GM12878 (cell line): ENCODE data around the gene FXYD7.

Experiments used
- CTCF ChIP-seq, 3 experiments: IDR thresholded peaks in 2 of 3; conservative IDR thresholded peaks in 1 of 3; 2 replicates each; pipeline ENCODE4 v1.5.1; 2011; ENCODE audit warnings: low read depth in 3 of 3, low read length in 3 of 3, mild to moderate bottlenecking in 3 of 3, control low read depth in 2 of 3, moderate library complexity in 2 of 3, inconsistent platforms in 1 of 3, mixed read lengths in 1 of 3; ENCODE audit not compliant: control insufficient read depth in 2 of 3, insufficient read depth in 1 of 3; ENCODE audit errors: extremely low read depth in 1 of 3
- RFX5 ChIP-seq: IDR thresholded peaks from 2 replicates; pipeline ENCODE4 v1.6.1; 2011; ENCODE audit warnings: low read depth, low read length, improper control_type of control experiment

DNA sequence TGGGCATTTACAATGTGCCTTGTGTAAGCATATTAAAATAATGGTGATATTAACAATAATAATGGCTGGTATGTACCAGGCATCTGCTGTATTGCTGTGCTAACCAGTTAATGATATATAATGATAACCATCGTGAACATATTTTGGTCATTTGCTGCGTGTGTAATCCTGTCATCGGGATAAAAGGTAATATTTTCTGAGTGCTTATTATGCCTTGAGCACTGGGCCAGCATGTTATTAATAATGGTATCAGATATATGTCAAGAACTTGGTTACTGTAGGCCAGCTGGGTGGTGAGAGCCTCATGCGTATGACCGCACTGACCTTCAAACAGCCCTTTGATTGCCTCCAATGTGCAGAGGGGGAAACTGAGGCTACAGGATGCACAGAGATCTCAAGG is 49.6 kb upstream of the FXYD7 start:
- TF ChIP-seq CTCF (IDR thresholded peaks at IDR 0.05 in 2 of 3, conservative IDR thresholded peaks at IDR 0.05 in 1 of 3; ENCODE audit: control insufficient read depth in 2 of 3, extremely low read depth in 1 of 3, insufficient read depth in 1 of 3, low read depth in 3 of 3, low read length in 3 of 3) (no peak), RFX5 (no peak)
